Measurements from ENCODE around the gene PPFIA1. TPM values are rescaled to one million over a fixed set of nuclear protein-coding genes. Genes with fewer than 3 reads are reported as not detected.
"Not testable (repeated sequence)": the region's sequence is repeated elsewhere in the genome, so short reads cannot be mapped to it uniquely, and the experiment has no call there.

PPFIA1 gene
- total RNA-seq, 1 donor from 2014 or later: 21.9 TPM

- ATAC-seq (peak; percentile 22), DNase-seq (ENCODE audit: low spot score) (no peak)
Observed at GRCh38 chr11:70319396-70320076, 49.0 kb downstream of the PPFIA1 start.

- DNase-seq (ENCODE audit: low spot score) (no peak), ATAC-seq (no peak)
Observed at GRCh38 chr11:70322666-70323065, 52.2 kb downstream of the PPFIA1 start.

GRCh38 chr11:70323806-70324205 lies 53.3 kb downstream of the PPFIA1 start:
- ATAC-seq (no peak), DNase-seq (ENCODE audit: low spot score) (peak; percentile 38)

GRCh38 chr11:70324376-70325115 lies 54.1 kb downstream of the PPFIA1 start:
- ATAC-seq (no peak), DNase-seq (ENCODE audit: low spot score) (no peak)

GRCh38 chr11:70325824-70326223 lies 55.3 kb downstream of the PPFIA1 start:
- DNase-seq (ENCODE audit: low spot score): no peak
- ATAC-seq: no peak

GRCh38 chr11:70326365-70326811 lies 55.9 kb downstream of the PPFIA1 start:
- ATAC-seq (peak; percentile 85), DNase-seq (ENCODE audit: low spot score) (no peak)

- DNase-seq (ENCODE audit: low spot score) (no peak), ATAC-seq (peak; percentile 36)
Observed at GRCh38 chr11:70326833-70327232, 56.3 kb downstream of the PPFIA1 start.

- ATAC-seq (no peak), DNase-seq (ENCODE audit: low spot score) (no peak)
Observed at GRCh38 chr11:70327717-70328116, 57.2 kb downstream of the PPFIA1 start.

- no peak for ATAC-seq
Observed at GRCh38 chr11:70328556-70328955, 58.1 kb downstream of the PPFIA1 start.

GRCh38 chr11:70331320-70331843 lies 60.9 kb downstream of the PPFIA1 start:
- not testable (repeated sequence) for DNase-seq (ENCODE audit: low spot score); ATAC-seq

More at GRCh38 chr11:70328556-70328955, 58.1 kb downstream of the PPFIA1 start:
- DNase-seq (ENCODE audit: low spot score): no peak

GRCh38 chr11:70331901-70332300 lies 61.4 kb downstream of the PPFIA1 start:
- DNase-seq (ENCODE audit: low spot score) (no peak), ATAC-seq (no peak)

GRCh38 chr11:70332567-70332966 lies 62.1 kb downstream of the PPFIA1 start:
- DNase-seq (ENCODE audit: low spot score) (no peak), ATAC-seq (no peak)

GRCh38 chr11:70333261-70333660 lies 62.8 kb downstream of the PPFIA1 start:
- ATAC-seq: no peak

GRCh38 chr11:70334351-70334995 lies 64.0 kb downstream of the PPFIA1 start:
- DNase-seq (ENCODE audit: low spot score): no peak
- ATAC-seq: no peak

More at GRCh38 chr11:70333261-70333660, 62.8 kb downstream of the PPFIA1 start:
- no peak for DNase-seq (ENCODE audit: low spot score)

- DNase-seq (ENCODE audit: low spot score) (no peak), ATAC-seq (no peak)
Observed at GRCh38 chr11:70335511-70335910, 65.0 kb downstream of the PPFIA1 start.

GRCh38 chr11:70338594-70338993 lies 68.1 kb downstream of the PPFIA1 start:
- DNase-seq (ENCODE audit: low spot score) (no peak), ATAC-seq (no peak)

- ATAC-seq (no peak), DNase-seq (ENCODE audit: low spot score) (no peak)
Observed at GRCh38 chr11:70339066-70339465, 68.6 kb downstream of the PPFIA1 start.

GRCh38 chr11:70341881-70342429 lies 71.5 kb downstream of the PPFIA1 start:
- ATAC-seq (no peak), DNase-seq (ENCODE audit: low spot score) (no peak)

GRCh38 chr11:70343636-70344035 lies 73.1 kb downstream of the PPFIA1 start:
- ATAC-seq (no peak), DNase-seq (ENCODE audit: low spot score) (no peak)

GRCh38 chr11:70348191-70348590 lies 77.7 kb downstream of the PPFIA1 start:
- no peak for ATAC-seq
- no peak for DNase-seq (ENCODE audit: low spot score)

- ATAC-seq (no peak), DNase-seq (ENCODE audit: low spot score) (no peak)
Observed at GRCh38 chr11:70348608-70349007, 78.1 kb downstream of the PPFIA1 start.

All from left lobe of liver (tissue), 2 donors.